HCT116 (cell line): ENCODE measurements around the gene DUOXA1. TPM values are rescaled to one million over a fixed set of nuclear protein-coding genes. Genes with fewer than 3 reads are reported as not detected.

Experiments used
- ATAC-seq: fragments of 200-7000 bp; cut with Tn5 transposase; 2 replicates; pipeline ENCODE4 v1.9.1; 2020; ENCODE audit warnings: mild to moderate bottlenecking, moderate library complexity
- BruUV-seq: library from RNA; stranded (reverse); fragments of 400-500 nt; replicated peaks from 2 replicates; lab custom pipeline; 2021; lab: Mats Ljungman, UMichigan
- CTCF ChIA-PET: fragments of 300-600 bp; sonication (Branson Sonifier 250); formaldehyde crosslinking; loops from one replicate; lab custom pipeline; 2021; ENCODE audit warnings: antibody characterized with exemption; lab: Charles Lee
- POLR2A ChIA-PET: fragments of 300-600, 350-600 bp; sonication (Branson Sonifier 250); formaldehyde crosslinking; loops from one replicate; lab custom pipeline; 2021; ENCODE audit warnings: antibody characterized with exemption; lab: Charles Lee
- RAD21 ChIA-PET, 2 experiments: fragments of 300-600 bp; sonication (Branson Sonifier 250); formaldehyde crosslinking; loops; one replicate each; lab custom pipeline; 2023; ENCODE audit warnings: low total read pairs in 2 of 2; ENCODE audit not compliant: uncharacterized antibody in 2 of 2, unreplicated experiment in 2 of 2, low non-redundant PET in 1 of 2; lab: Charles Lee
- DNase-seq: peaks from one replicate; pipeline ENCODE4 v3.0.0-alpha.2; 2010; ENCODE audit warnings: low read depth, low spot score
- H2AFZ ChIP-seq: fragments of 200-600 bp; shearing (Covaris generic), sonication (generic); 2 replicates; pipeline ENCODE4 v1.6.1; 2017; ENCODE audit warnings: low read depth, mixed run types, mixed read lengths, antibody characterized with exemption, low read length; ENCODE audit not compliant: poor library complexity, severe bottlenecking
- H3K27ac ChIP-seq: 2 replicates; pipeline ENCODE4 v1.5.1; 2012; ENCODE audit warnings: low read depth, low read length
- H3K27me3 ChIP-seq: fragments of 200-600 bp; sonication (generic); 2 replicates; pipeline ENCODE4 v1.6.1; 2016; ENCODE audit warnings: mixed run types, low read length, mixed read lengths; ENCODE audit not compliant: insufficient read depth
- H3K36me3 ChIP-seq, 2 experiments: fragments of 200-500 bp in 1 of 2; fragments of 200-600 bp in 1 of 2; sonication (Bioruptor generic) in 1 of 2; sonication (generic) in 1 of 2; 2 replicates each; pipeline versions ENCODE4 v1.5.1 to v1.6.1; 2014 to 2016; ENCODE audit warnings: low read length in 2 of 2, inconsistent platforms in 1 of 2, mixed read lengths in 1 of 2, mixed run types in 1 of 2; ENCODE audit not compliant: insufficient read depth in 2 of 2, control insufficient read depth in 1 of 2
- H3K4me1 ChIP-seq, 2 experiments: fragments of 200-600 bp in 1 of 2; sonication (generic) in 1 of 2; 2 replicates each; pipeline versions ENCODE4 v1.5.1 to v1.6.1; 2012 to 2017; ENCODE audit warnings: low read length in 2 of 2, inconsistent platforms in 1 of 2, mild to moderate bottlenecking in 1 of 2, mixed read lengths in 1 of 2, mixed run types in 1 of 2, moderate library complexity in 1 of 2; ENCODE audit not compliant: insufficient read depth in 2 of 2, control insufficient read depth in 1 of 2
- H3K4me2 ChIP-seq: fragments of 200-600 bp; sonication (generic); 2 replicates; pipeline ENCODE4 v1.6.1; 2017; ENCODE audit warnings: mixed run types, low read length, mixed read lengths
- H3K4me3 ChIP-seq, 2 experiments: fragments of 200-600 bp in 1 of 2; sonication (generic) in 1 of 2; replicated peaks in 1 of 2; 2 replicates each; pipeline ENCODE4 v1.5.1; 2011 to 2016; ENCODE audit warnings: low read length in 2 of 2, control low read depth in 1 of 2, low read depth in 1 of 2, mild to moderate bottlenecking in 1 of 2, mixed read lengths in 1 of 2, mixed run types in 1 of 2
- H3K79me2 ChIP-seq: fragments of 200-600 bp; sonication (generic); 2 replicates; pipeline ENCODE4 v1.6.1; 2017; ENCODE audit warnings: mild to moderate bottlenecking, mixed run types, low read length, moderate library complexity, mixed read lengths; ENCODE audit not compliant: insufficient read depth
- H3K9ac ChIP-seq: fragments of 200-600 bp; sonication (generic); 2 replicates; pipeline ENCODE4 v1.6.1; 2016; ENCODE audit warnings: low read length, mixed read lengths
- H3K9me2 ChIP-seq: fragments of 200-600 bp; sonication (generic), shearing (Covaris generic); 2 replicates; pipeline ENCODE4 v1.6.1; 2017; ENCODE audit warnings: mixed run types, mild to moderate bottlenecking, moderate library complexity; ENCODE audit not compliant: insufficient read depth
- H3K9me3 ChIP-seq, 2 experiments: fragments of 200-500 bp in 1 of 2; fragments of 200-600 bp in 1 of 2; sonication (Bioruptor generic) in 1 of 2; sonication (generic) in 1 of 2; 2 replicates each; pipeline ENCODE4 v1.6.1; 2014 to 2017; ENCODE audit warnings: low read length in 2 of 2, mixed read lengths in 2 of 2, inconsistent platforms in 1 of 2, low read depth in 1 of 2, mild to moderate bottlenecking in 1 of 2, mixed run types in 1 of 2, moderate library complexity in 1 of 2; ENCODE audit not compliant: control insufficient read depth in 1 of 2, insufficient read depth in 1 of 2
- H4K20me1 ChIP-seq: fragments of 200-600 bp; sonication (generic), shearing (Covaris generic); 2 replicates; pipeline ENCODE4 v1.6.1; 2017; ENCODE audit warnings: mixed run types, mild to moderate bottlenecking, moderate library complexity; ENCODE audit not compliant: insufficient read depth
- EGR1 ChIP-seq: IDR thresholded peaks from 2 replicates; pipeline ENCODE4 v1.6.1; 2012; ENCODE audit warnings: low read depth
- ELF1 ChIP-seq: IDR thresholded peaks from 2 replicates; pipeline ENCODE4 v1.6.1; 2012; ENCODE audit warnings: low read depth, borderline replicate concordance
- EZH2 ChIP-seq: fragments of 200-600 bp; sonication (generic); IDR thresholded peaks from 2 replicates; pipeline ENCODE4 v1.6.1; 2017; ENCODE audit warnings: antibody characterized with exemption, mixed run types
- RAD21 ChIP-seq: IDR thresholded peaks from 2 replicates; pipeline ENCODE4 v1.6.1; 2012; ENCODE audit warnings: low read depth, mild to moderate bottlenecking
- intact Hi-C: fragments of 100-400 bp; cut with micrococcal nuclease; formaldehyde crosslinking; loops from 2 replicates; pipeline ENCODE4 v1.10.0; 2022
- total RNA-seq: library from RNA; stranded (reverse); gene quantifications from one replicate; pipeline ENCODE4 v1.2.1, GENCODE V29; 2021; ENCODE audit not compliant: unreplicated experiment
- TF ChIP-seq, protein P1 (sequence below), 3 experiments: fragments of 200-600 bp in 1 of 3; sonication (generic) in 1 of 3; IDR thresholded peaks in 2 of 3; conservative IDR thresholded peaks in 1 of 3; 2 replicates each; pipeline ENCODE4 v1.5.1; 2012 to 2017; ENCODE audit warnings: low read depth in 2 of 3, low read length in 2 of 3, antibody characterized with exemption in 1 of 3, borderline replicate concordance in 1 of 3, control low read depth in 1 of 3, mild to moderate bottlenecking in 1 of 3, mixed read lengths in 1 of 3, mixed run types in 1 of 3, moderate library complexity in 1 of 3; ENCODE audit not compliant: insufficient read depth in 1 of 3

DUOXA1 gene
- total RNA-seq, 1 experiment from 2014 or later, result 2.3 TPM

DNA sequence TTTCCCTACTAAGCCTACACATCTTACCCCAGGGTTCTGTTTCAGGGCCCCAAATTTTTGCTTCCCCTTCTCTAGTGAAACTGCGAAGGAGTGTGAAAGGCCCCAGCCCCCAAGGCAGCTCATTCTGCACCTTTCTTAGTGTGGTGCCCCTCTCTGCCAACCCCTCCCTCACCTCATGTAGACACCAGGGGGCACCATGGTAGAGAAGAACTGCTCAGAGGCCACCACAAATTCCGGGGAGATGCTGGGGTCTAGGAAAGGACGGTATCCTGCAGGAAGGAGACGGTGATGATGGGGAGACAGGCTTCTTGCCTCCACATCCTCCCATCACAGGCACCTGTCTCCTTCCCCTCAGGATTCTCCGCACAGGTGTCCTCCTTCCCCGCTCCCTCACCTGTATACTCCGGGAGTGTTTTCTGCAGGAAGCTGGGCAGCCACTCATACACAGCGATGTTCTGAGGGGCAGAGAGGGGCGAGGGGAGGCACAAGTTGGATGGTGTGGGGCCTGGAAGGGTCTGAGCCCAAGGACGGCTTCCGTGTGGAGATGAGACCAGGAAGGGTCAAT, 19.3 kb downstream of the DUOXA1 start:
- no peaks in the 10 kb centered on the region for H3K9me2 ChIP-seq
- H3K79me2 ChIP-seq, result no peaks in the 10 kb centered on the region
- DNase-seq (no peak), ATAC-seq (no peak)
- H3K9ac ChIP-seq, result no peak overlapping the region
- no peak overlapping the region for H3K4me3 ChIP-seq
- no peaks in the 10 kb centered on the region for H3K9me3 ChIP-seq
- H3K27me3 ChIP-seq, result no peaks in the 10 kb centered on the region
- RAD21 ChIA-PET, result no interaction called here
- no peaks in the 10 kb centered on the region for H3K36me3 ChIP-seq
- no peak overlapping the region for H2AFZ ChIP-seq
- H3K4me1 ChIP-seq, result no peaks in the 10 kb centered on the region
- no peak for TF ChIP-seq EGR1
- TF ChIP-seq RAD21, result peak; percentile 23; the same call in 1 of the 2 replicates
- TF ChIP-seq, protein P1, sequence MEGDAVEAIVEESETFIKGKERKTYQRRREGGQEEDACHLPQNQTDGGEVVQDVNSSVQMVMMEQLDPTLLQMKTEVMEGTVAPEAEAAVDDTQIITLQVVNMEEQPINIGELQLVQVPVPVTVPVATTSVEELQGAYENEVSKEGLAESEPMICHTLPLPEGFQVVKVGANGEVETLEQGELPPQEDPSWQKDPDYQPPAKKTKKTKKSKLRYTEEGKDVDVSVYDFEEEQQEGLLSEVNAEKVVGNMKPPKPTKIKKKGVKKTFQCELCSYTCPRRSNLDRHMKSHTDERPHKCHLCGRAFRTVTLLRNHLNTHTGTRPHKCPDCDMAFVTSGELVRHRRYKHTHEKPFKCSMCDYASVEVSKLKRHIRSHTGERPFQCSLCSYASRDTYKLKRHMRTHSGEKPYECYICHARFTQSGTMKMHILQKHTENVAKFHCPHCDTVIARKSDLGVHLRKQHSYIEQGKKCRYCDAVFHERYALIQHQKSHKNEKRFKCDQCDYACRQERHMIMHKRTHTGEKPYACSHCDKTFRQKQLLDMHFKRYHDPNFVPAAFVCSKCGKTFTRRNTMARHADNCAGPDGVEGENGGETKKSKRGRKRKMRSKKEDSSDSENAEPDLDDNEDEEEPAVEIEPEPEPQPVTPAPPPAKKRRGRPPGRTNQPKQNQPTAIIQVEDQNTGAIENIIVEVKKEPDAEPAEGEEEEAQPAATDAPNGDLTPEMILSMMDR (IDR thresholded peaks at IDR 0.05 in 2 of 3, conservative IDR thresholded peaks at IDR 0.05 in 1 of 3; ENCODE audit: borderline replicate concordance in 1 of 3, insufficient read depth in 1 of 3, low read depth in 2 of 3, low read length in 2 of 3), result peak in 1 of 3 experiments; percentile 35; a peak in 1 of 6 replicates
- TF ChIP-seq ELF1, result no peak
- POLR2A ChIA-PET, result no interaction called here
- BruUV-seq, result no TSS peak
- CTCF ChIA-PET, result interaction anchor here (2.0 kb wide), 1 partner anchor 8 kb away, joined by 8 read pairs; no protein-coding TSS in a partner anchor
- H4K20me1 ChIP-seq, result no peaks in the 10 kb centered on the region
- H3K27ac ChIP-seq, result no peak overlapping the region
- intact Hi-C loops, result no loop called here
- no peak overlapping the region for H3K4me2 ChIP-seq

DNA sequence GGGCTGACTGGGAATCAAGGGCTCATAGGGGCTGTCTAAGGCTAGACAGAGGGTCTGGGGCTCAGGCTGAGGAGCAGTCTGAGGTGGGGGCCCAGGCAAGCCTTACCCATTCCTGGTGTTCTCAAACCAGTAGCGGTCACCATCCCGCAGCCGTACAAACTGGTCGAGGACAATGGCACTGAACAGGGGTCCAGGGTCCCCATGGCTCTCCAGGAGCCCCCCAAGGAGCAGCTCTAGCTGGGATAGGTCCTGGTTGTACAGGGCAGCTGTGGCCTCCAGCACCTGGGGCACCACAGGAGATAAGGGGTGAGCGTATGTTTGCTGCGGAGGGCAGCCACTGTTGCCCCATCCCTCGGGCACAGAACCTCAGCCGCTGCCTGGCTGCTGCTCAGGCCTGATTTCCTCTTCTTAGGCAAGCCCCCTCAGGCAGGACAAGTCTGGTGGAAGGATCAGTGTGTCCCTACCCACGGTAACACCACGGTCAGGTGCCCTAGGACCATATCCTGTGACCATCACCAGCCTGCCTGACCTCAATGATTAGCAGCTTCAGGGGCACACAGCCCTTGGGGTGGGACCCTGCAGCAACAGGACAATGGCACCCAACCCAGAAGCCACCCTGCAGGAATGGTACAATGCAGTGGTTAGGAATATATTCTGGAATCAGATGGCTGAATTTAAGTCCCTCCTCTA, 21.6 kb downstream of the DUOXA1 start:
- H3K9ac ChIP-seq, result no peak overlapping the region
- H3K27me3 ChIP-seq, result no peaks in the 10 kb centered on the region
- intact Hi-C loops, result no loop called here
- ChIA-PET RAD21 (no interaction called here), CTCF (no interaction called here), POLR2A (no interaction called here)
- no peak overlapping the region for H3K4me3 ChIP-seq
- no peak overlapping the region for H2AFZ ChIP-seq
- H3K9me2 ChIP-seq, result no peaks in the 10 kb centered on the region
- no peak for TF ChIP-seq EZH2
- no peak for TF ChIP-seq EGR1
- no peaks in the 10 kb centered on the region for H4K20me1 ChIP-seq
- no TSS peak for BruUV-seq
- no peak overlapping the region for H3K27ac ChIP-seq
- ATAC-seq (no peak), DNase-seq (no peak)
- no peaks in the 10 kb centered on the region for H3K9me3 ChIP-seq
- no peak overlapping the region for H3K4me2 ChIP-seq
- no peaks in the 10 kb centered on the region for H3K79me2 ChIP-seq
- H3K4me1 ChIP-seq, result no peaks in the 10 kb centered on the region
- no peaks in the 10 kb centered on the region for H3K36me3 ChIP-seq
